ENCODE results near the gene CES5A.

Gene CES5A

GRCh38 chr16:55846598-55847346, 28.4 kb downstream of the CES5A start:
- CTCF ChIA-PET: interaction anchor here (0.7 to 3.9 kb wide), 4 partner anchors 134 to 405 kb away, joined by 3 to 16 read pairs (median 4); no protein-coding TSS in a partner anchor
- H3K4me3 ChIP-seq (ENCODE audit: low read depth, low read length): no peak overlapping the region
- TF ChIP-seq CTCF (IDR thresholded peaks at IDR 0.05; ENCODE audit: insufficient read depth, low read length, missing control alignments): no peak
- no peak for DNase-seq (ENCODE audit: low read depth, low spot score)
- POLR2A ChIA-PET: no interaction called here

GRCh38 chr16:55843105-55843395, 32.1 kb downstream of the CES5A start:
- no peak for DNase-seq (ENCODE audit: low read depth, low spot score)
- CTCF ChIA-PET: no interaction called here
- H3K4me3 ChIP-seq (ENCODE audit: low read depth, low read length): no peak overlapping the region
- TF ChIP-seq CTCF (IDR thresholded peaks at IDR 0.05; ENCODE audit: insufficient read depth, low read length, missing control alignments): no peak
- POLR2A ChIA-PET: no interaction called here

GRCh38 chr16:55842369-55843104, 32.6 kb downstream of the CES5A start:
- TF ChIP-seq CTCF (IDR thresholded peaks at IDR 0.05; ENCODE audit: insufficient read depth, low read length, missing control alignments): peak; percentile 54
- DNase-seq (ENCODE audit: low read depth, low spot score): no peak
- CTCF ChIA-PET: interaction anchor here (0.6 to 2.7 kb wide), 7 partner anchors 10 to 381 kb away, joined by 3 to 25 read pairs (median 10); partner anchors contain the start of gene CES1
- POLR2A ChIA-PET: no interaction called here
- H3K4me3 ChIP-seq (ENCODE audit: low read depth, low read length): no peak overlapping the region

GRCh38 chr16:55839115-55839514, 36.1 kb downstream of the CES5A start:
- ChIA-PET POLR2A (no interaction called here), CTCF (interaction anchor here (1.2 kb wide), 1 partner anchor 374 kb away, joined by 3 read pairs; no protein-coding TSS in a partner anchor)
- no peak for TF ChIP-seq CTCF (IDR thresholded peaks at IDR 0.05; ENCODE audit: insufficient read depth, low read length, missing control alignments)

GRCh38 chr16:55836158-55836611, 39.0 kb downstream of the CES5A start:
- ChIA-PET POLR2A (no interaction called here), CTCF (interaction anchor here (1.2 kb wide), 1 partner anchor 371 kb away, joined by 3 read pairs; no protein-coding TSS in a partner anchor)
- DNase-seq (ENCODE audit: low read depth, low spot score): no peak

More at GRCh38 chr16:55839115-55839514, 36.1 kb downstream of the CES5A start:
- no peak for DNase-seq (ENCODE audit: low read depth, low spot score)
- no peak overlapping the region for H3K4me3 ChIP-seq (ENCODE audit: low read depth, low read length)

More at GRCh38 chr16:55836158-55836611, 39.0 kb downstream of the CES5A start:
- no peak for TF ChIP-seq CTCF (IDR thresholded peaks at IDR 0.05; ENCODE audit: insufficient read depth, low read length, missing control alignments)
- H3K4me3 ChIP-seq (ENCODE audit: low read depth, low read length): no peak overlapping the region

Data from AG04449 (cell line).